Middle frontal gyrus (tissue), 1 donor: ENCODE data around the gene SHOC1.
"Not testable (repeated sequence)": the region's sequence is repeated elsewhere in the genome, so short reads cannot be mapped to it uniquely, and the experiment has no call there.

ENCODE experiments used
- DNase-seq: peaks from one replicate; pipeline ENCODE4 v3.0.0-alpha.2; 2015; ENCODE audit warnings: low spot score; ENCODE audit errors: extremely low spot score

The SHOC1 gene

GRCh38 chr9:111794835-111795556 is at the start of gene SHOC1:
Gene SHOC1 (minus strand): TSS chr9:111794937. CDS start chr9:111791418, 3,519 bp downstream.
- no peak for DNase-seq

GRCh38 chr9:111843971-111844370 is 49.2 kb upstream of the SHOC1 start:
- DNase-seq: no peak

GRCh38 chr9:111842313-111842712 is 47.6 kb upstream of the SHOC1 start:
- DNase-seq: no peak

GRCh38 chr9:111840442-111840841 is 45.7 kb upstream of the SHOC1 start:
- DNase-seq: no peak

GRCh38 chr9:111839987-111840386 is 45.2 kb upstream of the SHOC1 start:
- DNase-seq: no peak

- DNase-seq: no peak
Measured at GRCh38 chr9:111839387-111839786, 44.6 kb upstream of the SHOC1 start.

GRCh38 chr9:111838439-111838838 is 43.7 kb upstream of the SHOC1 start:
- no peak for DNase-seq

GRCh38 chr9:111836311-111836710 is 41.6 kb upstream of the SHOC1 start:
- no peak for DNase-seq

- no peak for DNase-seq
Measured at GRCh38 chr9:111833941-111834340, 39.2 kb upstream of the SHOC1 start.

GRCh38 chr9:111832449-111832848 is 37.7 kb upstream of the SHOC1 start:
- no peak for DNase-seq

GRCh38 chr9:111831371-111832108 is 36.8 kb upstream of the SHOC1 start:
- DNase-seq: no peak

GRCh38 chr9:111828193-111828592 is 33.5 kb upstream of the SHOC1 start:
- no peak for DNase-seq

- no peak for DNase-seq
Measured at GRCh38 chr9:111825468-111826145, 30.9 kb upstream of the SHOC1 start.

GRCh38 chr9:111821006-111821528 is 26.3 kb upstream of the SHOC1 start:
- no peak for DNase-seq

- DNase-seq: no peak
Measured at GRCh38 chr9:111819360-111819759, 24.6 kb upstream of the SHOC1 start.

- no peak for DNase-seq
Measured at GRCh38 chr9:111815285-111816070, 20.7 kb upstream of the SHOC1 start.

- DNase-seq: no peak
Measured at GRCh38 chr9:111812337-111812736, 17.6 kb upstream of the SHOC1 start.

- DNase-seq: no peak
Measured at GRCh38 chr9:111810908-111811307, 16.2 kb upstream of the SHOC1 start.

- not testable (repeated sequence) for DNase-seq
Measured at GRCh38 chr9:111810415-111810814, 15.7 kb upstream of the SHOC1 start.

GRCh38 chr9:111807197-111807596 is 12.5 kb upstream of the SHOC1 start:
- DNase-seq: no peak

GRCh38 chr9:111806259-111806658 is 11.5 kb upstream of the SHOC1 start:
- no peak for DNase-seq
